Endothelial cell of umbilical vein (primary cell): ENCODE results near the gene KRT38. TPM values are rescaled to one million over a fixed set of nuclear protein-coding genes. Genes with fewer than 3 reads are reported as not detected.

Experiments used
- BruUV-seq: library from RNA; stranded (reverse); fragments of 400-500 nt; replicated peaks from 2 replicates; lab custom pipeline; 2021; lab: Mats Ljungman, UMichigan
- CTCF ChIA-PET: fragments of 300-600, 350-600 bp; sonication (Branson Sonifier 250); formaldehyde crosslinking; loops from one replicate; lab custom pipeline; 2021; ENCODE audit warnings: antibody characterized with exemption, inconsistent platforms; lab: Charles Lee
- POLR2A ChIA-PET: fragments of 300-600, 350-600 bp; sonication (Branson Sonifier 250); formaldehyde crosslinking; loops from one replicate; lab custom pipeline; 2021; ENCODE audit warnings: antibody characterized with exemption, inconsistent platforms; lab: Charles Lee
- DNase-seq: peaks from one replicate; pipeline ENCODE4 v3.0.0-alpha.2; 2011; ENCODE audit warnings: low read depth, low spot score
- FAIRE-seq: peaks from 2 replicates; lab custom pipeline; 2011; peaks lifted over from hg19 to GRCh38; lab: Jason Lieb, UNC
- H2AFZ ChIP-seq: 2 replicates; pipeline ENCODE4 v1.6.0; 2012; ENCODE audit warnings: low read depth, low read length, control low read depth, inconsistent platforms
- H3K27ac ChIP-seq: 2 replicates; pipeline ENCODE4 v1.5.1; 2011; ENCODE audit warnings: low read depth, mild to moderate bottlenecking, control low read depth, low read length, moderate library complexity; ENCODE audit not compliant: insufficient read depth
- H3K27me3 ChIP-seq, 2 experiments: 2 replicates each; pipeline versions ENCODE4 v1.6.0 to v1.6.1; 2011; ENCODE audit warnings: low read length in 2 of 2, mixed read lengths in 1 of 2; ENCODE audit not compliant: control insufficient read depth in 2 of 2, insufficient read depth in 2 of 2
- H3K36me3 ChIP-seq, 2 experiments: 2 replicates in 1 of 2; 3 replicates in 1 of 2; pipeline ENCODE4 v1.5.1; 2011; ENCODE audit warnings: low read length in 2 of 2, mild to moderate bottlenecking in 1 of 2, moderate library complexity in 1 of 2; ENCODE audit not compliant: control insufficient read depth in 2 of 2, insufficient read depth in 2 of 2; ENCODE audit errors: extremely low read depth in 1 of 2
- H3K4me1 ChIP-seq: 3 replicates; pipeline ENCODE4 v1.5.1; 2011; ENCODE audit warnings: mild to moderate bottlenecking, low read length; ENCODE audit not compliant: control insufficient read depth, insufficient read depth; ENCODE audit errors: extremely low read depth
- H3K4me2 ChIP-seq: 2 replicates; pipeline ENCODE4 v1.6.1; 2011; ENCODE audit warnings: low read length, control low read depth, mixed read lengths; ENCODE audit not compliant: insufficient read depth
- H3K4me3 ChIP-seq, 3 experiments: fragments of 200-600 bp in 1 of 3; sonication (generic), shearing (Covaris generic) in 1 of 3; replicated peaks in 1 of 3; 2 replicates each; pipeline ENCODE4 v1.5.1; 2011 to 2016; ENCODE audit warnings: control low read depth in 3 of 3, low read length in 3 of 3, mild to moderate bottlenecking in 2 of 3, inconsistent platforms in 1 of 3, low read depth in 1 of 3, moderate library complexity in 1 of 3; ENCODE audit not compliant: insufficient read depth in 1 of 3
- H3K79me2 ChIP-seq: 2 replicates; pipeline ENCODE4 v1.6.0; 2012; ENCODE audit warnings: low read length, inconsistent platforms; ENCODE audit not compliant: control insufficient read depth, insufficient read depth
- H3K9ac ChIP-seq: replicated peaks from 2 replicates; pipeline ENCODE3; 2011; ENCODE audit warnings: low read length, control low read depth; ENCODE audit not compliant: insufficient read depth; ENCODE audit errors: extremely low read depth
- H3K9me1 ChIP-seq: replicated peaks from 3 replicates; pipeline ENCODE4 v1.6.0; 2011; ENCODE audit warnings: mild to moderate bottlenecking, low read length; ENCODE audit not compliant: control insufficient read depth, insufficient read depth; ENCODE audit errors: extremely low read depth
- H3K9me3 ChIP-seq: replicated peaks from 2 replicates; pipeline ENCODE4 v1.5.1; 2012; ENCODE audit warnings: low read length, inconsistent platforms; ENCODE audit not compliant: control insufficient read depth, insufficient read depth
- H4K20me1 ChIP-seq: replicated peaks from 2 replicates; pipeline ENCODE3; 2011; ENCODE audit warnings: mild to moderate bottlenecking, low read length; ENCODE audit not compliant: control insufficient read depth, insufficient read depth; ENCODE audit errors: extremely low read depth
- EZH2 ChIP-seq: IDR thresholded peaks from 2 replicates; pipeline ENCODE4 v1.6.1; 2012; ENCODE audit warnings: borderline replicate concordance, low read depth, mild to moderate bottlenecking, moderate library complexity, low read length, inconsistent platforms; ENCODE audit not compliant: severe bottlenecking
- FOS ChIP-seq: IDR thresholded peaks from 2 replicates; pipeline ENCODE4 v1.6.1; 2011; ENCODE audit warnings: mild to moderate bottlenecking, low read length, moderate library complexity, borderline replicate concordance; ENCODE audit not compliant: insufficient read depth
- GATA2 ChIP-seq: IDR thresholded peaks from 2 replicates; pipeline ENCODE4 v1.7.0; 2011; ENCODE audit warnings: low read depth, mild to moderate bottlenecking, moderate library complexity, mixed read lengths, low read length; ENCODE audit not compliant: insufficient read length, insufficient read depth
- JUN ChIP-seq: IDR thresholded peaks from 2 replicates; pipeline ENCODE4 v1.6.1; 2011; ENCODE audit warnings: borderline replicate concordance, low read depth; ENCODE audit not compliant: insufficient read length, insufficient read depth
- MAX ChIP-seq: IDR thresholded peaks from 2 replicates; pipeline ENCODE4 v1.6.1; 2011; ENCODE audit not compliant: insufficient read depth, insufficient read length
- MYC ChIP-seq: IDR thresholded peaks from one replicate; pipeline ENCODE4 v1.6.1; 2011; ENCODE audit warnings: mild to moderate bottlenecking, low read depth, low read length
- POLR2A ChIP-seq: IDR thresholded peaks from 2 replicates; pipeline ENCODE4 v1.6.1; 2012; ENCODE audit warnings: low read depth, mild to moderate bottlenecking, control low read depth, low read length
- POLR2AphosphoS5 ChIP-seq: IDR thresholded peaks from 2 replicates; pipeline ENCODE4 v1.6.1; 2012; ENCODE audit warnings: low read depth, mild to moderate bottlenecking, control low read depth, low read length, moderate library complexity; ENCODE audit not compliant: insufficient read depth
- dilution Hi-C: fragments of 300-500 bp; cut with MboI; formaldehyde crosslinking; loops from one replicate; pipeline ENCODE4 v1.15.0; 2019; ENCODE audit warnings: low sequenced_read_pairs; ENCODE audit not compliant: extremely low pct_ligation_motif_present
- intact Hi-C: fragments of 100-400 bp; cut with micrococcal nuclease; formaldehyde crosslinking; loops from one replicate; pipeline ENCODE4 v1.10.0; 2022
- polyA plus RNA-seq, 4 experiments: library from polyadenylated mRNA; depleted of rRNA in 3 of 4; stranded (reverse) in 3 of 4; unstranded in 1 of 4; fragments of >200 nt; gene quantifications; 2 replicates each; pipeline versions ENCODE4 v1.2.1 to v1.2.3, GENCODE V29; 2011 to 2012; ENCODE audit warnings: missing spikeins in 1 of 4
- total RNA-seq: library from RNA; stranded (reverse); gene quantifications from 2 replicates; pipeline ENCODE4 v1.2.3, GENCODE V29; 2021
- TF ChIP-seq, protein P1 (sequence below), 2 donors: IDR thresholded peaks; 1 replicate in 1 of 2; 2 replicates in 1 of 2; pipeline ENCODE4 v1.5.1; 2011; ENCODE audit warnings: low read length in 2 of 2, mild to moderate bottlenecking in 2 of 2, moderate library complexity in 2 of 2, control low read depth in 1 of 2, inconsistent platforms in 1 of 2, low read depth in 1 of 2; ENCODE audit not compliant: insufficient read depth in 1 of 2; ENCODE audit errors: extremely low read depth in 1 of 2

The KRT38 gene
- total and polyA plus RNA-seq, 2 donors (not counting 3 experiments of a cell fraction or from before 2014, with no cell fraction given) = not detected

GRCh38 chr17:41429667-41430066 lies 11.1 kb downstream of the KRT38 start:
- Histone ChIP-seq H3K27ac (no peak overlapping the region), H2AFZ (no peak overlapping the region), H3K4me2 (no peak overlapping the region), H3K4me1 (no peaks in the 10 kb centered on the region), H3K36me3 (no peaks in the 10 kb centered on the region), H4K20me1 (no peaks in the 10 kb centered on the region), H3K9me1 (no peaks in the 10 kb centered on the region), H3K79me2 (no peaks in the 10 kb centered on the region), H3K4me3 (no peak overlapping the region), H3K27me3 (peaks cover 2 to 5% of the 10 kb centered on the region in 2 experiments), H3K9ac (no peak overlapping the region), H3K9me3 (no peaks in the 10 kb centered on the region)
- dilution Hi-C loops = no loop called here
- FAIRE-seq = no peak
- no peak for DNase-seq
- no TSS peak for BruUV-seq
- intact Hi-C loops = loop anchor here (10.0 kb wide), 1 partner anchor 45 kb away; no protein-coding TSS in a partner anchor
- ChIA-PET CTCF (no interaction called here), POLR2A (no interaction called here)
- TF ChIP-seq POLR2A (no peak), MAX (no peak), GATA2 (no peak), FOS (no peak), JUN (no peak), POLR2AphosphoS5 (no peak), MYC (no peak), EZH2 (no peak)
- TF ChIP-seq, protein P1, sequence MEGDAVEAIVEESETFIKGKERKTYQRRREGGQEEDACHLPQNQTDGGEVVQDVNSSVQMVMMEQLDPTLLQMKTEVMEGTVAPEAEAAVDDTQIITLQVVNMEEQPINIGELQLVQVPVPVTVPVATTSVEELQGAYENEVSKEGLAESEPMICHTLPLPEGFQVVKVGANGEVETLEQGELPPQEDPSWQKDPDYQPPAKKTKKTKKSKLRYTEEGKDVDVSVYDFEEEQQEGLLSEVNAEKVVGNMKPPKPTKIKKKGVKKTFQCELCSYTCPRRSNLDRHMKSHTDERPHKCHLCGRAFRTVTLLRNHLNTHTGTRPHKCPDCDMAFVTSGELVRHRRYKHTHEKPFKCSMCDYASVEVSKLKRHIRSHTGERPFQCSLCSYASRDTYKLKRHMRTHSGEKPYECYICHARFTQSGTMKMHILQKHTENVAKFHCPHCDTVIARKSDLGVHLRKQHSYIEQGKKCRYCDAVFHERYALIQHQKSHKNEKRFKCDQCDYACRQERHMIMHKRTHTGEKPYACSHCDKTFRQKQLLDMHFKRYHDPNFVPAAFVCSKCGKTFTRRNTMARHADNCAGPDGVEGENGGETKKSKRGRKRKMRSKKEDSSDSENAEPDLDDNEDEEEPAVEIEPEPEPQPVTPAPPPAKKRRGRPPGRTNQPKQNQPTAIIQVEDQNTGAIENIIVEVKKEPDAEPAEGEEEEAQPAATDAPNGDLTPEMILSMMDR (IDR thresholded peaks at IDR 0.05; ENCODE audit: extremely low read depth in 1 of 2, insufficient read depth in 1 of 2, low read depth in 1 of 2, low read length in 2 of 2) = no peak
